DND-41 (cell line): Measurements from ENCODE around the gene PRKAR2B.

Experiments used
- CTCF ChIP-seq: IDR thresholded peaks from 2 replicates; pipeline ENCODE4 v1.5.1; 2012; ENCODE audit warnings: borderline replicate concordance, low read length, moderate library complexity, mild to moderate bottlenecking; ENCODE audit not compliant: poor library complexity, severe bottlenecking; ENCODE audit errors: extremely low read depth
- EZH2 ChIP-seq: IDR thresholded peaks from 3 replicates; pipeline ENCODE4 v1.6.1; 2012; ENCODE audit warnings: borderline replicate concordance, low read depth, mild to moderate bottlenecking, moderate library complexity, low read length, inconsistent platforms; ENCODE audit not compliant: severe bottlenecking

GRCh38 chr7:107049480-107049879 is 5.0 kb downstream of the PRKAR2B start:
- TF ChIP-seq CTCF (no peak), EZH2 (no peak)
